Measurements from ENCODE around the gene HNRNPC.

DNA sequence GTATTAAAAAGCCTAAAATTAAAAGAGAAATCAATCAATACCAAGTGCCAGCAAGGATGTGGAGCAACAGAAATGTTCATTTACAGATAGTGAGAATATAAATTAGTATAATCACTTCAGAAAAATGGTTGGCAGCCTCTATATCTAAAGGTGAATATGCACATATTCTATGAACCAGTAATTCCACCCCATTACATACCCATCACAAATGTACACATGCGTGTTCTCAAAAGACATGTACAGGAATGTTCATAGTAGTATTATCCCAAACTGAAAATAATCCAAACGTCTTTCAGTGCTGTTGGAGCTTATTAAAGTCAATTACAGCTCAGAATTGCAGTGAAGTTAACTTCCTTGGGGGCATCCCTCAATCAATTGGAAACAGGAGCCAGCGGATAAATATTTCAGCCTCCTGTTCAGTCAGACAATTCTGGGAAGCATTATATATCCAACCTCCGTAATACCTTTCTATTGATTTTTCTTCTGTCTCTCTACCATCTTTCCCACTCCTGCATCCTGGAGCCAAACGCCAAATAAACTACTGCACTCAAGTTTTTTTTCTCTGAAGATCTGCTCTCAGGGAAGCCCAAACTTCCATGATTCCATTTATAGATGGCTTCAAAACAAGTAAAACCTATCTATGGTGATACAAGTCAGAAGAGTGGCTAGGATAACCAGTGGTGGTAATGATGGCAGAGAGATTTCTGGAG, 68.3 kb downstream of the HNRNPC start:
- TF ChIP-seq, protein P1, sequence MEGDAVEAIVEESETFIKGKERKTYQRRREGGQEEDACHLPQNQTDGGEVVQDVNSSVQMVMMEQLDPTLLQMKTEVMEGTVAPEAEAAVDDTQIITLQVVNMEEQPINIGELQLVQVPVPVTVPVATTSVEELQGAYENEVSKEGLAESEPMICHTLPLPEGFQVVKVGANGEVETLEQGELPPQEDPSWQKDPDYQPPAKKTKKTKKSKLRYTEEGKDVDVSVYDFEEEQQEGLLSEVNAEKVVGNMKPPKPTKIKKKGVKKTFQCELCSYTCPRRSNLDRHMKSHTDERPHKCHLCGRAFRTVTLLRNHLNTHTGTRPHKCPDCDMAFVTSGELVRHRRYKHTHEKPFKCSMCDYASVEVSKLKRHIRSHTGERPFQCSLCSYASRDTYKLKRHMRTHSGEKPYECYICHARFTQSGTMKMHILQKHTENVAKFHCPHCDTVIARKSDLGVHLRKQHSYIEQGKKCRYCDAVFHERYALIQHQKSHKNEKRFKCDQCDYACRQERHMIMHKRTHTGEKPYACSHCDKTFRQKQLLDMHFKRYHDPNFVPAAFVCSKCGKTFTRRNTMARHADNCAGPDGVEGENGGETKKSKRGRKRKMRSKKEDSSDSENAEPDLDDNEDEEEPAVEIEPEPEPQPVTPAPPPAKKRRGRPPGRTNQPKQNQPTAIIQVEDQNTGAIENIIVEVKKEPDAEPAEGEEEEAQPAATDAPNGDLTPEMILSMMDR (optimal IDR thresholded peaks at IDR 0.05 in 1 of 3, IDR thresholded peaks at IDR 0.05 in 1 of 3, conservative IDR thresholded peaks at IDR 0.05 in 1 of 3; ENCODE audit: extremely low read depth in 1 of 3, insufficient read depth in 2 of 3, low read length in 3 of 3) = no peak
- no peak for TF ChIP-seq EZH2 (IDR thresholded peaks at IDR 0.05; ENCODE audit: low read length)
